Measurements from ENCODE around the gene TPCN2. TPM values are rescaled to one million over a fixed set of nuclear protein-coding genes. Genes with fewer than 3 reads are reported as not detected.

TPCN2 gene
- total RNA-seq, 1 experiment from 2014 or later = 15.2 TPM

- Histone ChIP-seq H3K79me2 (ENCODE audit: insufficient read depth, low read length) (peaks cover 27% of the 10 kb centered on the region), H3K4me1 (ENCODE audit: control insufficient read depth in 1 of 2, insufficient read depth in 2 of 2, low read length in 2 of 2) (no peaks in the 10 kb centered on the region; a peak in 1 of 4 replicates), H3K9me2 (ENCODE audit: insufficient read depth) (no peaks in the 10 kb centered on the region), H3K4me3 (replicated peaks in 1 of 2; ENCODE audit: low read depth in 1 of 2, low read length in 2 of 2) (no peak overlapping the region), H4K20me1 (ENCODE audit: insufficient read depth) (no peaks in the 10 kb centered on the region), H3K9me3 (ENCODE audit: control insufficient read depth in 1 of 2, insufficient read depth in 1 of 2, low read depth in 1 of 2, low read length in 2 of 2) (no peaks in the 10 kb centered on the region), H3K9ac (ENCODE audit: low read length) (no peak overlapping the region), H3K4me2 (ENCODE audit: low read length) (no peak overlapping the region), H3K36me3 (ENCODE audit: control insufficient read depth in 1 of 2, insufficient read depth in 2 of 2, low read length in 2 of 2) (no peaks in the 10 kb centered on the region; a peak in 1 of 4 replicates), H2AFZ (ENCODE audit: low read depth, low read length, poor library complexity, severe bottlenecking) (no peak overlapping the region), H3K27ac (ENCODE audit: low read depth, low read length) (no peak overlapping the region), H3K27me3 (ENCODE audit: insufficient read depth, low read length) (no peaks in the 10 kb centered on the region)
- ChIA-PET RAD21 (ENCODE audit: low non-redundant PET in 1 of 2, low total read pairs in 2 of 2, uncharacterized antibody in 2 of 2, unreplicated experiment in 2 of 2) (no interaction called here), POLR2A (no interaction called here), CTCF (no interaction called here)
- TF ChIP-seq CEBPB (IDR thresholded peaks at IDR 0.05; ENCODE audit: low read depth) = no peak
- TF ChIP-seq TCF7L2 (IDR thresholded peaks at IDR 0.05; ENCODE audit: borderline replicate concordance, extremely low read depth, insufficient read depth, insufficient read length) = no peak
- no peak for TF ChIP-seq EZH2 (IDR thresholded peaks at IDR 0.05)
- no peak for TF ChIP-seq FOSL1 (IDR thresholded peaks at IDR 0.05; ENCODE audit: low read depth)
- no peak for TF ChIP-seq ZFX (IDR thresholded peaks at IDR 0.05)
- no peak for TF ChIP-seq ZBTB33 (IDR thresholded peaks at IDR 0.05; ENCODE audit: extremely low read depth, insufficient replicate concordance, low read length)
- no peak for TF ChIP-seq REST (IDR thresholded peaks at IDR 0.05; ENCODE audit: low read depth)
- no peak for TF ChIP-seq YY1 (IDR thresholded peaks at IDR 0.05; ENCODE audit: extremely low read depth, insufficient replicate concordance, low read depth, low read length)
- TF ChIP-seq POLR2A (IDR thresholded peaks at IDR 0.05; ENCODE audit: borderline replicate concordance, extremely low read depth, insufficient read depth, insufficient read length) = no peak
- no peak for TF ChIP-seq CBX3 (IDR thresholded peaks at IDR 0.05; ENCODE audit: low read depth)
- TF ChIP-seq RAD21 (IDR thresholded peaks at IDR 0.05; ENCODE audit: low read depth) = no peak
- TF ChIP-seq MAX (IDR thresholded peaks at IDR 0.05) = no peak
- TF ChIP-seq ELF1 (IDR thresholded peaks at IDR 0.05; ENCODE audit: borderline replicate concordance, low read depth) = no peak
- TF ChIP-seq POLR2AphosphoS5 (IDR thresholded peaks at IDR 0.05; ENCODE audit: low read depth, low read length) = no peak
- TF ChIP-seq SRF (IDR thresholded peaks at IDR 0.05; ENCODE audit: low read depth) = no peak
- no peak for TF ChIP-seq EZH2phosphoT487 (IDR thresholded peaks at IDR 0.05; ENCODE audit: borderline replicate concordance)
- no peak for TF ChIP-seq JUND (IDR thresholded peaks at IDR 0.05)
- DNase-seq (ENCODE audit: low read depth, low spot score) (no peak), ATAC-seq (no peak)
- intact Hi-C loops (cut with micrococcal nuclease) = no loop called here
- BruUV-seq (replicated peaks) = no TSS peak
These were observed 6.5 kb downstream of the TPCN2 start for GRCh38 chr11:69055212-69055586.
